Right lobe of liver (tissue), 4 donors: ENCODE results near the gene MUSTN1.

Source experiments
- CTCF ChIP-seq, 4 donors: fragments of 200-600 bp in 3 of 4; fragments of 450-650 bp in 1 of 4; IDR thresholded peaks; one replicate each; pipeline versions ENCODE4 v1.5.1 to v1.8.0; 2016 to 2022; ENCODE audit warnings: antibody characterized with exemption in 4 of 4, mild to moderate bottlenecking in 2 of 4
- POLR2A ChIP-seq: fragments of 450-650 bp; IDR thresholded peaks from one replicate; pipeline ENCODE4 v1.6.1; 2017; ENCODE audit warnings: antibody characterized with exemption, mild to moderate bottlenecking
- donor health status: DM: no; HTN: no; CAD: no.
- donor health status: DM: no; HTN: no; CAD: no.
- donor health status: DM: no; HTN: yes; CAD: no.

- TF ChIP-seq CTCF (IDR thresholded peaks at IDR 0.05) (no peak), POLR2A (no peak)
Observed at GRCh38 chr3:52784931-52785590, 49.8 kb downstream of the MUSTN1 start.
